Renal cortex interstitium (tissue), 15 donors: Measurements from ENCODE around the gene PLEKHF1. TPM values are rescaled to one million over a fixed set of nuclear protein-coding genes. Genes with fewer than 3 reads are reported as not detected.
"Not testable (repeated sequence)": the region's sequence is repeated elsewhere in the genome, so short reads cannot be mapped to it uniquely, and the experiment has no call there.

Source experiments
- DNase-seq, 11 donors: peaks; one replicate each; pipeline ENCODE4 v3.0.0-alpha.2; 2013; ENCODE audit warnings: low read depth in 9 of 11, low spot score in 4 of 11; ENCODE audit errors: extremely low read depth in 1 of 11
- long read RNA-seq, 16 experiments: transcript quantifications; one replicate each; lab custom pipeline, GENCODE V29; 2026
- polyA plus RNA-seq, 3 donors: library from polyadenylated mRNA; unstranded; fragments of 120-200 nt; gene quantifications; one replicate each; pipeline ENCODE4 v1.2.1, GENCODE V29; 2013; ENCODE audit not compliant: insufficient read length in 3 of 3

Gene PLEKHF1, protein sequence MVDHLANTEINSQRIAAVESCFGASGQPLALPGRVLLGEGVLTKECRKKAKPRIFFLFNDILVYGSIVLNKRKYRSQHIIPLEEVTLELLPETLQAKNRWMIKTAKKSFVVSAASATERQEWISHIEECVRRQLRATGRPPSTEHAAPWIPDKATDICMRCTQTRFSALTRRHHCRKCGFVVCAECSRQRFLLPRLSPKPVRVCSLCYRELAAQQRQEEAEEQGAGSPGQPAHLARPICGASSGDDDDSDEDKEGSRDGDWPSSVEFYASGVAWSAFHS
- polyA plus RNA-seq, result 1 to 10 TPM; 1.3 to 2.1 (median 2.0) TPM
- long read RNA-seq, donor 1, partial matches to known transcripts, result 0 of 1 reads
- long read RNA-seq, donor 1, other reads (novel, unspliced or antisense), result 0 of 1 reads
- long read RNA-seq, donor 2, result 0 reads
- long read RNA-seq, donor 3, partial matches to known transcripts, result 0 of 2 reads
- long read RNA-seq, donor 3, other reads (novel, unspliced or antisense), result 0 of 2 reads
- long read RNA-seq, donor 4, partial matches to known transcripts, result 0 of 2 reads
- long read RNA-seq, donor 4, other reads (novel, unspliced or antisense), result 0 of 2 reads
- long read RNA-seq, donor 5, partial matches to known transcripts, result 0 of 3 reads
- long read RNA-seq, donor 5, other reads (novel, unspliced or antisense), result 0 of 3 reads
- long read RNA-seq, donor 6, result 0 reads
- long read RNA-seq, donor 7, result 0 reads
- long read RNA-seq, donor 8, partial matches to known transcripts, result 0 of 1 reads
- long read RNA-seq, donor 8, other reads (novel, unspliced or antisense), result 0 of 1 reads
- long read RNA-seq, donor 9, partial matches to known transcripts, result 0 of 1 reads
- long read RNA-seq, donor 9, other reads (novel, unspliced or antisense), result 0 of 1 reads
- long read RNA-seq, donor 10, result 0 reads
- long read RNA-seq, donor 11, partial matches to known transcripts, result 0 of 1 reads
- long read RNA-seq, donor 11, other reads (novel, unspliced or antisense), result 0 of 1 reads
- long read RNA-seq, donor 12, partial matches to known transcripts, result 0 of 2 reads
- long read RNA-seq, donor 12, other reads (novel, unspliced or antisense), result 0 of 2 reads
- long read RNA-seq, donor 13, partial matches to known transcripts, result 0 of 2 reads
- long read RNA-seq, donor 13, other reads (novel, unspliced or antisense), result 0 of 2 reads
- long read RNA-seq, donor 14, partial matches to known transcripts, result 0 of 1 reads
- long read RNA-seq, donor 14, other reads (novel, unspliced or antisense), result 0 of 1 reads
- long read RNA-seq, donor 15, result 0 reads
- long read RNA-seq, donor 16, partial matches to known transcripts, result 0 of 4 reads
- long read RNA-seq, donor 16, other reads (novel, unspliced or antisense), result 0 of 4 reads

DNA sequence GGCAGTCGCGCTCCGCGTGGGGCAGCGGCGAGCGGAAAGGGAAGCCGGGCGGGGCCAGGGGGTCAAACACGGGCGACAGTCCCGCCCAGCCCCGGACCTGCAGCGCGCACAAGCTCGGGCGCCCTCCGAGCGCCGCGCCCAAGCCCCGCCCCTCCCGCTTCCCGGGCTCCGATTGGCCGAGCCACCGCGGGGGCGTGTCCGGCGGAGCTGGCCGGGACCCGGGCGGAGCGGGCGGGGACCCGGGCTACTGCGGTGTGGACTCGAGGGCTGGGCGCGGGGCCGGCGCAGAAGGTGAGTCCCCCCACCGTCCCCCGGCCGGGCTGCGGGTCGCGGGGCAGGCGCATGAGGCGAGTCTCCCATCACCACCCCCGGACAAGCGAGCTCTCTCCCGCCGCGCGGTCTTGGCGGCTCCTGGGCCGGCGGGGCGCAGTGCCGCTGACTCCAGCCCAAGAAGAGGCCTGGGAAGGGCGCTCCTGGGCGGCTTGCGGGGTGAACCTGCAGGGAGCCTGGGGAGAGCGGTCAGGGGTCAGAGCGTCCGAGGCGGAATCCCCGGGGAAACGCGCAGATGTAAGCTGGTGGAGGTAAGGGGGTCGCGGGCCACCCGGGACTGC lies at the start of gene PLEKHF1:
Gene PLEKHF1 (plus strand): TSS at position 247 of the 611 bp plus-strand sequence. CDS start 8,379 bp downstream, outside the sequence.
- DNase-seq, result peak in 8 of 11 donors; percentile 57 to 83 (median 72)

DNA sequence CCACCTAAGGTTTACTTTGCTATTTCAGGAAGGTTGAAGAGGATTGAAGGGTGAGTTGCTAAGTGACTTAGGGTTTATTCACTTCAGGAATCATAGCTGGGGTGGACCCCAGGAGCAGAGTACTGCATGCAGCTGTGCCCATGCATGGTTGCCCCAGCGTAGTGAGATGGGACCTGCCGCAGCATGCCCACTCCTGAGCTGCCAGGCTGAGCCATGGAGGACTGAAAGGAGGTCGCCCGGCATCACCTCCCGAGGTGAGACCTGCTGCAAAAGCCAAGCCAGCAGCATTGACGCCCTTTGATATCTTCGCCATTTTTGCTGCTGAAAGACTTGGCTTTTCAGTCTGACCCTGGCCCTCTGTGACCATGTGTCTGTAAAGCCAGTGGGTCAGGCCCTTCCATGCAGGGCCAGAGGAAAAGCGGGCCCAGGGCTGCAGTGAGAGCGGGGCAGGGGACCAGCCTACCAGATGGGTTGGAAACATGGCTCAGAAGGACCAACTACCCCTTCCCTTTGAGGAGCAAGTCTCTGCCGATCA lies 49.3 kb upstream of the PLEKHF1 start:
- no peak for DNase-seq

DNA sequence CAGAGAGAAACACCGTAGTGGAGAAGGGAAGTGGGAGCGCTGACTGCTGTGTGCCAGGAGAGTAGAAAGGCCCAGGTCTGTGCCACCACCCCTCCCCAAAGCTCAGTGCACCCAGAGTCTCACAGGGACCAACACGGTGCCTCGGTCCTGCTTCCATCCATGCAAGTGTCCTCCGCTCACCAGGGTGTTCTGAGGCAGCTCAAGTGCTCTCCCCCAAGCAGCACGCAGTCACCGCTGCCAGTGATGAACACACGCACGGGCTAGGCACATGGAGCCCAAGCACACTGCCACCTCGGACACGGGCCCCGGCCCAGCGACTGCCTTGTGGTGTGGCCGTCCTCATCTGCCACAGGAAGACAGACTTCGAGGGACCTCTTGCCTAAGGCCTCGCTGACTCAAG lies 48.7 kb upstream of the PLEKHF1 start:
- no peak for DNase-seq

DNA sequence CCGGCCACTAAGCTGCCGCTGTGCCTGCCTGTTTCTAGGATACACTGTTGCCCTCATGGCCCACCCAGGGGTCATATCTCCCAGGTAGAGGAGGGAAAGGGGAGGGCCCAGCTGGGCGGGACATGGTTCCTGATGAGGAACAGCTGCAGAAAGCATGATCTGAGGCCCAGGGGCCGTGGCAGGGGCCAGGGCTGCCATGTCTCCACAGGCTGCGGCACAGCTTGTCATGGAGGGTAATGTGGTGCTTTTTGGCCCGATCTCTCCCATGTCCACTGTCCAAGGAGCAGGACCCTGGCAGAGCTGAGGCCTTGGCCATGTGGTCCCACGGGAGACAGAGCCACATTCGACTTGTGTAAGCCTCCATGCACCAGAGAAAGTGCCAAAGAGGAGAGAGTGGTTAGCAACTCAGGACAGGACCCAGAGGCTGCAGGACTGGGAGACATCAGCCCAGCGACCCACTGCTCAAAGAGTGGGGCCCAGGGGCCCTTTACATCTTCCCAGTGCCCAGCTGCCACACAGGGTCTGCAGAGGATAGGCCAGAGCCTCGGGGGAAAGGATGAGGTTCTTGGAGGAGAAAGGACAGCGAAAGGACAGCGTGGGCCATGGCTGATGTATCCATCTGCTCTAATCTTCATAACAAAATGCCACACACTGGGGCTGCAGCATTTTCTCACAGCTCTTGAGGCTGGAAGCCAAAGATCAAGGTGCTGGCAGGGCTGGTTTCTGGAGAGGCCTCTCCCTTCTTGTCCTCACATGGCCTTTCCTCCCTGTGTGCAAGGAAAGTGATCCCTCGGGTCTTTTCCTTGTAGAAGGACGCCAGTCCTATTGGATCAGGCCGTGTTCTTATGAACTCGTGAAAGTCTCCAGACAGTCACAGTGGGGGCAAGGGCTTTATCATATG lies 47.6 kb upstream of the PLEKHF1 start:
- DNase-seq, result no peak

DNA sequence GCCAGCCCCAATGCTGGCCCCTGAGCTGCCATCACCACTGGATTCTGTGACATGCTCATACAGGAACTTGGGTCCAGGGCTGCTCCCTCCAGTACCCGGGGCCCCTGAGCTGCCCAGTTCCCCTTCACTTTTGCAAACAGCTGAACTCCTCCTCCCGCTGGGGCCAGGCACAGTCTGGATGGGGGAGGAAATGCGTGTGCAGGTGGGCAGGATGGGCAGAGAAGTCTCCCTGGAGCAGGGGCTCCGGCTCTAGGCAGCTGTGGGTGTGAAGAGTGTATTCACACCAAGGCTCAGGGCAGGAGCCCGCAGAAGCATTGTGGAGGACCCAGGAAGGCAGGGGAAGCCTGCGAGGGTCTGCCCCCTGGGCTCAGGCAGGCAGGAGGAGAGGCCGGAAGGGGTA lies 46.8 kb upstream of the PLEKHF1 start:
- DNase-seq, result no peak

DNA sequence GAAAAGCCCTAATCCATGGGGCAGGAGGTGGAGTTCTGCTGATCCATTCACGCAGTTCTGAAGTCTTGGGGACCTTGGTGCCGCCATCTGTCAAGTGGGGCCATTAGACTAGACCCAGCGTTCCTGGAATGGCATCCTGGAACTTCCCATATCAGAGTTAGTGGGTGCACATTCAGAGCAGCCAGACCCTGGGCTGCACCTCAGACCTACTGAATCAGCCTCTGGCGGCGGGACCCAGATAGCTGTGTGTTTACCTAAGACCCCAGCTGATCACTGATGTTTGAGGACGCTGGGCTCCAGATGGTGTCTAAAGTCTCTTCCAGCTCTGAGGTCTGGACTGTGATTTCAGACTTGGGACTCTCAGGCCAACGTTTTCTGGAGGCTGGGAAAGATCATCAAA lies 46.4 kb upstream of the PLEKHF1 start:
- no peak for DNase-seq

DNA sequence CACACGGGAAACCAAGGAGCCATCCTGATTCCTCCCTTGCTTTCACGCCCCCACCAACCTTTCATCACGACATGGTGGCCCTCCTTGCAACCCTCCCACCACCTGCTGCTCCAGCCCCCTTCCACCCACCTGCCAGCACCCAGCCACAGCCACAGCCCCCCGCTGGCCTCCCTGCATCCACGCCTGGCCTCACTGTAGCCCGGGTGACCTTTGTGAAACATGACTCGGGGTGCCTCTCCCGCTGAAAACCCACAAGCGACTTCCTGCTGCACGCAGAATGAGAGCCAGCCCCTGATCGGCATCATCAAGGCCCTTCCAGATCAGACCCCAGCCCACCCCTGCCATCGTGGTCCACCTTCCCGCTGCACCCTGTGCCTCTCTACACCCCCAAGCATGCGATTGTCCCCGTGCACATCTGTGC lies 44.3 kb upstream of the PLEKHF1 start:
- DNase-seq, result no peak

DNA sequence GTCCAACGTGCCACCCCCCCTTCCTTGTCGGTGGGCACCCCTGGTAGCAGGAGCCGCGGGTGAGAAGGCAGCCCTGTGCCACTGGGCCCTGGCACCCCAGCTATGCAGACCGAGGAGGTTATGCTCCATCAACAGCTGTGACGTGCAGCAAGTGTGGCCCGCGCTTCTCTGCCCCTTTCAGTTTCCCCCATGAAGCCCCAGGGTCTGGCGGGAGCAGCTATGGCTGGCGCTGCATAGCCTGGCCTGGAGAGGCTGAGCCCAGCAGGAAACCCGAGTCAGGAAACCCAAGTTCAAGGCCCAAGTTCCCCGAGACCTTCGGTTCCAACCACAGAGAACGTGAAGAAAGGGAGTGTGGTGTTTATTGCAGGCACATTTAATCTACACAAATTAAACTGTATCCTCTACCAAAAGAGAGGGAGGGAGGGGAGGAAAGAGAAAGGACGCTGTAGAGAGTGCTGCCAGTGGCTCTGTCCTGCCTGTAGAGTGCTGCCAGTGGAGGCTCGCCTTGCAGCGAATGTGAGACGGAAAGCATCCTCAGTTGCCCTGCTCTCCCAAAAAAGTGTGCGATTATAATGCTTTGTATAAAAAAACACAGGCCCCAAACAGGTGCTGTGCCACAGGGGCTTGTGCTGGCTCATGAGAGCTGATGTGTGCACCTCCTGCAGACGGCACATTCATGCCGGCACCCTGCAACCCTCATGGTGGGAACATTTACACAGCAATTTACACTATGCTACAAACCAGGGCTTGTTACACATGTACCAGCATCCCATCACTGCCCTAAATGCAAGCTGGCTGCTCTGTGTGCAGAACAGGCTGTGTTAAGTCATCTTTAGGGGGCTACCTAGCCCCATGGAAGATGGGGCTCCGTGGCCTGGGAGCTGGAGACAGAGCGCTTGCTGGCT lies 42.8 kb upstream of the PLEKHF1 start:
- no peak for DNase-seq

DNA sequence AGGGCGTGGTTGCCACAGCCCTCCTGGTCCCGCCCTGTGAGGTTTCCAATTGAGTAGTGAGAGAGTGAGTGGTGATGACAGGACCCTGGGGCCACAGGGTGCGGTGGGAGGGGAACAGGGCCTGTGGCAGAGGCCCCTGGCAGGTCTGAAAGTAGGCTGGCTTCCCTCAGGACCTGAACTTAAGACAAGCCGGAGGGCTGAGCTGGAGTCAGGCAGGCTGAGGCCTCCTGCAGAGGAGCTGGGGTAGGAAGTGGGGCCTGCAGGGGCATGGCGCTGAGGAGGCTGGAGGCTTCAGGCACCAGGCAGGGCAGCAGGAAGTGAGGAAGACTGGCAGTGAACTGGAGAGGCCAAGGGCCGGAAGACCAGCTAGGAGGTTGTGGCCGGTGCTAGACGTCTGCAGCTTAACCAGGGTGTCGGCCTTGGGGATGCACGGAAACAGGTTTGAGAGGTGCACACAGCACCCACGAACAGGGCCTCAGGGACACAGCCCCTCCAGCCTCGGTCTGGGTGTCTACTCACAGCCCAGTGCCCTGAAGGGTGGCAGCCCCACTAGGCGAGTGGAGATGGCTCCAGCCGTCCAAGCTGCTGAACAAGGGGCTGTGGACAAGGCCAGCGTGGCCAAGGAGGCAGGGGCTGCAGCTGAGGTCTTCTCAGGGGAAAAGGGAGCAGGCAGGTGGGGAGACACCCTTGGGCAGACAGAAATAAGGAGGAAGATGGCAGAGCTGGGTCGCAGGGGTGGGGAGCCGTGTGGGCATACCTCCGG lies 41.4 kb upstream of the PLEKHF1 start:
- no peak for DNase-seq

DNA sequence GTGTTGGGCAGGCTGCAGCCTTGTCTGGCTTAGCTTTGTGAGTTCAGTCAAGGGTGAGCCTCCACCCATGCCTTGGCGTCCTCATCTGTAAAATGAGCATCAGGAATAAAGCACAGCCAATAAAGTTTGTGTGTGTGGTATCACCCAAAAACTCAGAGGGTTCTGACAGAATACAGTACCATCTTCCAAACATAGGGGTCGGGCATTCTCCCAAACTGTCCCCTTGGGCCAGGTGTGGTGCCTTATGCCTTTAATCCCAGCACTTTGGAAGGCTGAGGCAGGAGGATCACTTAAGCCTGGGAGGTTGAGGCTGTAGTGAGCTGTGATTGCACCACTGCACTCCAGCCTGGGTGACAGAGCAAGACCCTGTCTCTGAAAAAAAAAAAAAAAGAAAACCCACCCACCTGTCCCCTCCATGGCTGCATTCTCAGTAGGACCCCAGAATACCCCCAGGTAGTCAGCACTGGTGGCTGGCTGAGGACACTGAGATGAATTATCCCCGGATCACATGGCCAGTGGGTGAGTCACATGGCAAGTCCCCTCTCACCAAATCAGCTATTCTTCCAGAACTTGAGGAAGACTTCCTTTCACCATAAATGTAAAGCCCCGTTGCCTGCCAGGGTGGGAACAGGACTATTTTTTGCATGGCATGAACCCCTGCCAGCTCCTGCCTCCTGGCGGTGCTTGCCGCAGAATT lies 40.6 kb upstream of the PLEKHF1 start:
- DNase-seq, result no peak

DNA sequence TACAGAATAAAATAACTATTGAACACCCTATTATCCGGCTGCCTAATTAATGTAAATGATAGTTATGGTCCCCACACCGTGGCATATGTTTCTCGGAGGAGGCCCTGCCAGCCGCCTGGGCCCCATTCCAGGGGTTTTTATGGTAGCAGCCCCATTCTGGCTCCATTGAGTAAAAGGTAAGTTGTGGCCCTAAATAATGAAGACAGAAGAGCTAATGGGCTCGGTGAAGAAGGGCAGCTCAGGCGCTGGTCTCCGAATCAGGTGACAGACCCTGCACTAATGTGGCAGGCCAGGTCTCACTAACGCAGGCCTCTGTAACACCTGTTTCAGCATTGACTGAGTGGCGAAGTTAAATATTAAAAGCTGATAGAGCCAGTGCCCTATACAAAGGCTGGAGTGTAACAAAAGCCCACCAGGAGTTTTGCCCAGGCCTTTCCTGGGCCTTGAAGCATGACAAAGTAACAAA lies 40.0 kb upstream of the PLEKHF1 start:
- DNase-seq, result peak in 1 of 11 donors; percentile 36

DNA sequence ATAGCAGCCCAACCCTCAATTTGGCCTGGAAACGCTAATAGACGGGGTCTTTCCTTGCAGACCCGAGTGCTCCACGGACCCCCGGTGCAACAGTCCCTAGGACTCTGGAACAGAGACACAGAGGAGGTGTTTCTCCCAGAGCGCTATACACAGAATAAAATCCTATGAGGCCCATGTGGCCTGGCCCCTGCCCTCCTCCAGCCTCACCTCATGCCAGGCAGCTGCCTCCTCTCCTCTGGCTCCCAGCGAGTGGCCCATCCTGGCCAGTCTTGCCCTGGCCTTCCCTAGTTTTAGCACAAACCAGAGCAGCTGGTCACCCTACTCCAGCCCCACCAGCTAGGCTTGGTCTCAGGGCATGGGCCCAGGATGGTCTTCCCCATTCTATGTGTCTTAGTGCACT lies 38.9 kb upstream of the PLEKHF1 start:
- no peak for DNase-seq

DNA sequence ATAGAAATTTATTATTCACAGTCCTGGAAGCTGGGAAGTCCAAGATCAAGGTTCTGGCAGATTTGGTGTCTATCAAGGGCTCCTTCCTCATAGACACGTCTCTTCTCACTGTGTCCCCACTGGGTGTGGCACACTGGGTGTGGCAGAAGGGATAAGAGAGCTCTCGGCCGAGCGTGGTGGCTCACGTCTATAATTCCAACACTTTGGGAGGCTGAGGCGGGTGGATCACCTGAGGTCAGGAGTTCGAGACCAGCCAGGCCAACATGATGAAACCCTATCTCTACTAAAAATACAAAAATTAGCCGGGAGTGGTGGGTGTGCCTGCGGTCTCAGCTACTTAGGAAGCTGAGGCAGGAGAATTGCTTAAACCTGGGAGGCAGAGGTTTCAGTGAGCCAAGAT lies 38.4 kb upstream of the PLEKHF1 start:
- not testable (repeated sequence) for DNase-seq

DNA sequence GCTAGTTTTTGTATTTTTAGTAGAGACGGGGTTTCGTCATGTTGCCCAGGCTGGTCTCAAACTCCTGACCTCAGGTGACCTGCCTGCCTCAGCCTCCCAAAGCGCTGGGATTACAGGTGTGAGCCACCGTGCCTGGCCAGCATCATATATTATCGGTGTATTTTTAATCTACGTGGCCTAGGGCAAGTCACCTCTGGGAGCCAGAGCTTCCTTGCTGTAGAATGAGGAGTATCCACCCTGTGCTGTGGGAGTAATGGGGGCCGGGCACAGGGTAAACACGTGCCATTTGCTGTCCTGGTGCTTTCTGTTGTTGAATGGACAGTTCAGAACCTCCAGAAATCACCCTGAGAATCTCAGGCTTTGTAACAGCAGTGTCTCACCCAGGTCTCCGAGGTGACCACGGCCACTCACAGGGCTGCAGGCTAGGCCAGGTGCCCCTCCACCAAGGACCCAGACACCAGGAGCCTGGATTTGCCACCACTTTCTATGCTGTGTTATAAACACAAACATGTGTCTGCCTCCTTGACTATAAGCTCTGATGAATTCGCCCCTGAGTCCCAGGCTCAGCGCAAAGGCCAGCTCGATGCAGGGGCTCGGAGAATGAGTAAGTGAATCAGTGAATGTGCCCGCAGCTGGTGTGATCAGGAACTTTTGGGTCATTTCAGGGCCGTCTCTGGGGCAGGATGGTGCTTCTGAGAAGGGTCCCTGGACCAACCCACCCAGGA lies 36.4 kb upstream of the PLEKHF1 start:
- DNase-seq, result no peak
